Mucosa of rectum (tissue), 2 donors: ENCODE measurements around the gene ZNF197.
A peak's percentile ranks its signal among the peaks of the same experiment; 100 is the strongest.

Experiments used
- H3K27ac ChIP-seq, 2 donors: one replicate each; pipeline ENCODE4 v1.7.0; 2013; ENCODE audit warnings: inconsistent platforms in 2 of 2, low read depth in 2 of 2, low read length in 2 of 2
- H3K27me3 ChIP-seq, 2 donors: one replicate each; pipeline ENCODE4 v1.7.0; 2013; ENCODE audit warnings: low read length in 2 of 2; ENCODE audit not compliant: control insufficient read depth in 2 of 2, insufficient read depth in 2 of 2
- H3K36me3 ChIP-seq, 2 donors: one replicate each; pipeline ENCODE4 v1.7.0; 2013; ENCODE audit warnings: low read length in 2 of 2; ENCODE audit not compliant: control insufficient read depth in 2 of 2, insufficient read depth in 2 of 2
- H3K4me1 ChIP-seq, 2 donors: one replicate each; pipeline ENCODE4 v1.7.0; 2013; ENCODE audit warnings: low read length in 2 of 2, mild to moderate bottlenecking in 1 of 2; ENCODE audit not compliant: control insufficient read depth in 2 of 2, insufficient read depth in 2 of 2
- H3K4me3 ChIP-seq, 2 donors: one replicate each; pipeline ENCODE4 v1.7.0; 2013; ENCODE audit warnings: low read length in 2 of 2
- H3K9ac ChIP-seq, 2 donors: one replicate each; pipeline ENCODE4 v1.7.0; 2013; ENCODE audit warnings: low read length in 2 of 2, low read depth in 1 of 2, mild to moderate bottlenecking in 1 of 2
- H3K9me3 ChIP-seq, 2 donors: one replicate each; pipeline ENCODE4 v1.7.0; 2013; ENCODE audit warnings: low read length in 2 of 2; ENCODE audit not compliant: control insufficient read depth in 2 of 2
- donor health status: healthy.
- donor health status: Normal muscosa, but diverticular disease.

The ZNF197 gene

GRCh38 chr3:44682182-44682896 lies 57.5 kb downstream of the ZNF197 start:
- no peak overlapping the region for H3K27ac ChIP-seq
- peaks cover 4 to 17% of the 10 kb centered on the region in 2 donors for H3K9me3 ChIP-seq

DNA sequence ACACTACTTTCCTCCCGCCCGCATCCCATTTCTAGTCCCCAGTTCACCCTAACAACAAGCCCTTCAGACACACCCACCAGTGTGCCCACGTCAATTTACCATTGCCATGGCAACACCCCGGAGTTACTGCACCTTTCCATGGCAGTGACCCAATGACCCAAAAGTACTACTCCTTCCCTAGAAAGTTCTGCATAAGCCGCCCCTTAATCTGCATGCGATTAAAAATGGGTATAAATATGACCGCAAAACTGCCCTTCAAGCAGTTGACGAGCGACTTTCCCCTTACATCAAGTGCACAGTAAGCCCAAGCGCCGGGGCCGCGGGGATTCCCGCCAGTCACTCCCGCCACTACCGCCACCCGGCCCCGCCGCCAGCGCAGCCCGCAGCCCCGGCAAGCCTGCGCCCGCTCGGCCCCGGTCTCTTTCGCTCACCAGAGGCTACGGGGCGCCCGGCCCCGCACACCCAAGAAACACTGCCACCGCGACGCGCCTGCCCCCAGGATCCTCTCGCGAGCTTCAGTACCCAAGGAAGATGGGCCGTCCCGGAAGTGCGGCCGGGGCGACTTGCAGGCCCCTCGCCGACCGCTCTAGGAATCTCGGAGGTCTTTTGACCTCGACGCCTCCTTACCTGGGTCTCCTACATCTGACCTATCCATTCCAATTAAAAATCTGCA lies 60.4 kb downstream of the ZNF197 start:
- Histone ChIP-seq H3K4me1 (no peaks in the 10 kb centered on the region), H3K27me3 (no peaks in the 10 kb centered on the region), H3K9me3 (peaks cover 4 to 17% of the 10 kb centered on the region in 2 donors), H3K4me3 (peak overlapping the region; percentile 64 to 77), H3K9ac (peak overlapping the region; percentile 7 to 42), H3K27ac (no peak overlapping the region), H3K36me3 (no peaks in the 10 kb centered on the region)

More at GRCh38 chr3:44682182-44682896, 57.5 kb downstream of the ZNF197 start:
- no peak overlapping the region for H3K9ac ChIP-seq
- H3K27me3 ChIP-seq = no peaks in the 10 kb centered on the region
- no peak overlapping the region for H3K4me3 ChIP-seq
- H3K36me3 ChIP-seq = no peaks in the 10 kb centered on the region
- no peaks in the 10 kb centered on the region for H3K4me1 ChIP-seq

- Histone ChIP-seq H3K36me3 (no peaks in the 10 kb centered on the region), H3K9ac (no peak overlapping the region), H3K4me1 (no peaks in the 10 kb centered on the region), H3K27me3 (no peaks in the 10 kb centered on the region), H3K9me3 (peaks cover 0 to 13% of the 10 kb centered on the region in 2 donors), H3K4me3 (no peak overlapping the region), H3K27ac (no peak overlapping the region)
Observed at GRCh38 chr3:44687898-44688297, 63.1 kb downstream of the ZNF197 start.
